B cell (primary cell): ENCODE results near the gene CPD. TPM values are rescaled to one million over a fixed set of nuclear protein-coding genes. Genes with fewer than 3 reads are reported as not detected.

Experiments used
- ATAC-seq: fragments of 200-7000 bp; cut with Tn5 transposase; one replicate; pipeline ENCODE4 v1.10.0; 2021; ENCODE audit warnings: low read depth, mild to moderate bottlenecking, moderate number of reproducible peaks, moderate library complexity
- CTCF ChIA-PET: fragments of 350-600 bp; sonication (Branson Sonifier 250); formaldehyde crosslinking; loops from one replicate; lab custom pipeline; 2021; ENCODE audit warnings: antibody characterized with exemption, inconsistent platforms; lab: Charles Lee
- POLR2A ChIA-PET: fragments of 350-600 bp; sonication (Branson Sonifier 250); formaldehyde crosslinking; loops from one replicate; lab custom pipeline; 2021; ENCODE audit warnings: antibody characterized with exemption; lab: Charles Lee
- DNase-seq: peaks from one replicate; pipeline ENCODE4 v3.0.0; 2013
- H2AFZ ChIP-seq: 2 replicates; pipeline ENCODE4 v1.6.1; 2012; ENCODE audit warnings: mild to moderate bottlenecking, low read depth, low read length; ENCODE audit not compliant: insufficient read depth, poor library complexity, severe bottlenecking
- H3K27ac ChIP-seq, 2 donors: 1 replicate in 1 of 2; 2 replicates in 1 of 2; pipeline ENCODE4 v1.5.1; 2012 to 2013; ENCODE audit warnings: low read length in 2 of 2, mild to moderate bottlenecking in 2 of 2, moderate library complexity in 1 of 2
- H3K27me3 ChIP-seq, 4 experiments: fragments of 200-600 bp in 1 of 4; sonication (generic) in 1 of 4; replicated peaks in 1 of 4; 1 replicate in 2 of 4; 2 replicates in 2 of 4; pipeline versions ENCODE4 v1.6.1 to v1.7.0; 2013 to 2016; ENCODE audit warnings: low read length in 3 of 4, mild to moderate bottlenecking in 2 of 4, mixed read lengths in 1 of 4, moderate library complexity in 1 of 4; ENCODE audit not compliant: insufficient read depth in 4 of 4, control insufficient read depth in 3 of 4; ENCODE audit errors: control extremely low read depth in 1 of 4
- H3K36me3 ChIP-seq, 2 experiments: replicated peaks in 1 of 2; 1 replicate in 1 of 2; 2 replicates in 1 of 2; pipeline versions ENCODE4 v1.6.1 to v1.7.1; 2013; ENCODE audit warnings: low read length in 1 of 2; ENCODE audit not compliant: insufficient read depth in 2 of 2, control insufficient read depth in 1 of 2; ENCODE audit errors: control extremely low read depth in 1 of 2, extremely low read depth in 1 of 2
- H3K4me1 ChIP-seq, 2 donors: fragments of 200-600 bp in 1 of 2; sonication (generic) in 1 of 2; 1 replicate in 1 of 2; 2 replicates in 1 of 2; pipeline versions ENCODE4 v1.5.1 to v1.6.1; 2013 to 2017; ENCODE audit warnings: low read length in 2 of 2; ENCODE audit not compliant: control insufficient read depth in 2 of 2, insufficient read depth in 2 of 2
- H3K4me2 ChIP-seq: replicated peaks from 2 replicates; pipeline ENCODE3; 2012; ENCODE audit warnings: mild to moderate bottlenecking, low read depth, low read length; ENCODE audit not compliant: poor library complexity, severe bottlenecking
- H3K4me3 ChIP-seq, 5 experiments: fragments of 200-600 bp in 1 of 5; sonication (generic) in 1 of 5; 1 replicate in 3 of 5; 2 replicates in 2 of 5; pipeline versions ENCODE4 v1.5.1 to v1.7.0; 2011 to 2016; ENCODE audit warnings: low read length in 4 of 5, mild to moderate bottlenecking in 4 of 5, low read depth in 2 of 5, control low read depth in 1 of 5, moderate library complexity in 1 of 5; ENCODE audit not compliant: insufficient read depth in 1 of 5; ENCODE audit errors: control extremely low read depth in 1 of 5, extremely low read depth in 1 of 5
- H3K79me2 ChIP-seq: fragments of 200-600 bp; sonication (generic); one replicate; pipeline ENCODE4 v1.6.0; 2016; ENCODE audit warnings: low read length; ENCODE audit not compliant: control insufficient read depth, insufficient read depth
- H3K9ac ChIP-seq: fragments of 200-600 bp; sonication (generic); 2 replicates; pipeline ENCODE4 v1.6.1; 2017; ENCODE audit warnings: mild to moderate bottlenecking, low read length, moderate library complexity
- H3K9me3 ChIP-seq, 3 donors: one replicate each; pipeline versions ENCODE4 v1.6.1 to v1.7.1; 2013; ENCODE audit warnings: low read length in 2 of 3; ENCODE audit not compliant: control insufficient read depth in 2 of 3, insufficient read depth in 1 of 3; ENCODE audit errors: control extremely low read depth in 1 of 3
- H4K20me1 ChIP-seq: 2 replicates; pipeline ENCODE4 v1.6.0; 2012; ENCODE audit warnings: mild to moderate bottlenecking, low read length; ENCODE audit not compliant: insufficient read depth, control insufficient read depth, poor library complexity, severe bottlenecking
- H3K27ac Mint-ChIP-seq: one replicate; pipeline ENCODE4 v1.8.0; 2021; ENCODE audit warnings: mixed read lengths
- H3K27me3 Mint-ChIP-seq: one replicate; pipeline ENCODE4 v1.8.0; 2021; ENCODE audit warnings: mixed read lengths
- H3K4me1 Mint-ChIP-seq: one replicate; pipeline ENCODE4 v1.8.0; 2021; ENCODE audit warnings: mixed read lengths
- H3K4me3 Mint-ChIP-seq: one replicate; pipeline ENCODE4 v1.8.0; 2021; ENCODE audit warnings: mixed read lengths
- H3K9me3 Mint-ChIP-seq: one replicate; pipeline ENCODE4 v1.8.0; 2022; ENCODE audit warnings: mixed read lengths; ENCODE audit not compliant: insufficient read depth
- CTCF ChIP-seq: fragments of 200-600 bp; IDR thresholded peaks from one replicate; pipeline ENCODE4 v1.8.0; 2022; ENCODE audit warnings: antibody characterized with exemption, mild to moderate bottlenecking
- EZH2 ChIP-seq: IDR thresholded peaks from 2 replicates; pipeline ENCODE4 v1.6.1; 2012; ENCODE audit warnings: borderline replicate concordance, low read depth, mild to moderate bottlenecking, moderate library complexity, low read length; ENCODE audit not compliant: insufficient read depth, poor library complexity, severe bottlenecking
- whole genome bisulfite sequencing: methylation state at CpG from one replicate; pipeline ENCODE4 v1.1.5; 2013; ENCODE audit warnings: missing lambda C conversion rate; ENCODE audit not compliant: insufficient coverage; 5-methylcytosine and 5-hydroxymethylcytosine counted together
- intact Hi-C: fragments of 100-400 bp; cut with micrococcal nuclease; formaldehyde crosslinking; loops from one replicate; pipeline ENCODE4 v1.10.0; 2022
- polyA plus RNA-seq: library from polyadenylated mRNA; depleted of rRNA; stranded (reverse); fragments of >200 nt; gene quantifications from 2 replicates; pipeline ENCODE4 v1.2.3, GENCODE V29; 2012
- total RNA-seq, 2 donors: library from RNA; stranded (reverse); fragments of 120-200 nt in 1 of 2; gene quantifications; 1 replicate in 1 of 2; 2 replicates in 1 of 2; pipeline versions ENCODE4 v1.2.3 to v1.2.4, GENCODE V29; 2013 to 2022

Gene CPD
- total and polyA plus RNA-seq, 2 donors (not counting 1 experiment from before 2014, with no cell fraction given), result 1.5 to 15.6 TPM

GRCh38 chr17:30468465-30468864 lies 89.7 kb downstream of the CPD start:
- no peak overlapping the region for H3K4me2 ChIP-seq
- H3K36me3 ChIP-seq, result no peaks in the 10 kb centered on the region
- H3K9ac ChIP-seq, result no peak overlapping the region
- H3K79me2 ChIP-seq, result no peaks in the 10 kb centered on the region
- peaks cover 0 to 11% (median 1%) of the 10 kb centered on the region in 4 experiments for H3K27me3 ChIP-seq
- no peak overlapping the region for H3K27ac Mint-ChIP-seq
- H3K9me3 ChIP-seq, result no peaks in the 10 kb centered on the region
- no peaks in the 10 kb centered on the region for H3K27me3 Mint-ChIP-seq
- no peak overlapping the region for H2AFZ ChIP-seq
- POLR2A ChIA-PET, result no interaction called here
- H3K4me3 Mint-ChIP-seq, result no peak overlapping the region
- H4K20me1 ChIP-seq, result no peaks in the 10 kb centered on the region
- ATAC-seq (no peak), DNase-seq (no peak)
- H3K27ac ChIP-seq, result no peak overlapping the region
- CTCF ChIA-PET, result no interaction called here
- no peaks in the 10 kb centered on the region for H3K4me1 Mint-ChIP-seq
- no peaks in the 10 kb centered on the region for H3K4me1 ChIP-seq
- 100% methylated on average over 1 of the region's 2 CpGs for WGBS
- TF ChIP-seq CTCF (no peak), EZH2 (no peak)
- H3K9me3 Mint-ChIP-seq, result no peaks in the 10 kb centered on the region
- intact Hi-C loops, result no loop called here
- no peak overlapping the region for H3K4me3 ChIP-seq

GRCh38 chr17:30472238-30472890 lies 93.6 kb downstream of the CPD start:
- TF ChIP-seq EZH2, result no peak
- no peak for TF ChIP-seq CTCF
- no peak for ATAC-seq
- CTCF ChIA-PET, result no interaction called here
- H3K79me2 ChIP-seq, result peaks cover 8% of the 10 kb centered on the region
- peaks cover 0 to 2% (median 0%) of the 10 kb centered on the region in 3 donors for H3K9me3 ChIP-seq
- Mint-ChIP-seq H3K4me3 (no peak overlapping the region), H3K9me3 (no peaks in the 10 kb centered on the region), H3K4me1 (peaks cover 16% of the 10 kb centered on the region), H3K27me3 (no peaks in the 10 kb centered on the region), H3K27ac (no peak overlapping the region)
- H4K20me1 ChIP-seq, result no peaks in the 10 kb centered on the region
- H3K4me3 ChIP-seq, result no peak overlapping the region
- no peak overlapping the region for H3K9ac ChIP-seq
- H2AFZ ChIP-seq, result no peak overlapping the region
- DNase-seq, result no peak
- WGBS, result 96% methylated on average over 5 of the region's 10 CpGs
- no peaks in the 10 kb centered on the region for H3K36me3 ChIP-seq
- H3K27ac ChIP-seq, result no peak overlapping the region
- peaks cover 6 to 8% of the 10 kb centered on the region in 2 donors for H3K4me1 ChIP-seq
- intact Hi-C loops, result no loop called here
- POLR2A ChIA-PET, result no interaction called here
- peaks cover 0 to 11% (median 1%) of the 10 kb centered on the region in 4 experiments for H3K27me3 ChIP-seq
- no peak overlapping the region for H3K4me2 ChIP-seq
